ENCODE measurements around the gene ADPRS. TPM values are rescaled to one million over a fixed set of nuclear protein-coding genes. Genes with fewer than 3 reads are reported as not detected.

ADPRS gene
- total RNA-seq, 1 experiment from 2014 or later = 27.8 TPM

DNA sequence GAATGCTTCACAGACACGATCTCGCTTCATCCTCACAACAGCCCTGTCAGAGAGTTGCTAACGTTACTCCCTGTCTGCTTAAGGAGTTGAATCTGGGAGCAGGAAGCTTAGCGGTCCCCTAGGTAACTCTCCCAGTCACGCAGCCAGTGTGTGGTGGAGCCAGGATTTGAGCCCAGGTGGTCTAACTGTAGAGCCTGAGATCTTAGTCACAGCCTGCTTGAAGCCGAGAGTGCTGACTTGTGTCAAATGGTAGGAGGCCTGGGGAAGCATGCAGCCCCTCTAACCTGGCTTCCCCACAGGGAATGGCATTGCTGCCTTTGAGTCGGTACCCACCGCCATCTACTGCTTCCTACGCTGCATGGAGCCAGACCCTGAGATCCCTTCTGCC, 4.1 kb downstream of the ADPRS start:
- Histone ChIP-seq H2BK12ac (ENCODE audit: insufficient read length, low read depth, low read length) (no peak overlapping the region), H2BK5ac (ENCODE audit: insufficient read length, low read length) (no peak overlapping the region), H3K79me1 (ENCODE audit: insufficient read depth, low read depth, low read length, poor library complexity, severe bottlenecking) (no peaks in the 10 kb centered on the region), H2BK20ac (ENCODE audit: low read depth, low read length, poor library complexity, severe bottlenecking) (no peak overlapping the region), H3K4me2 (ENCODE audit: insufficient read depth, insufficient read length, low read length) (no peak overlapping the region), H2BK15ac (ENCODE audit: low read depth, low read length) (no peak overlapping the region), H4K8ac (replicated peaks; ENCODE audit: insufficient read length, low read depth, low read length) (no peak overlapping the region), H3K56ac (ENCODE audit: insufficient read length, low read depth, low read length) (no peak overlapping the region), H3K14ac (ENCODE audit: insufficient read depth, low read length) (no peak overlapping the region), H3K79me2 (ENCODE audit: insufficient read depth, low read length) (peaks cover 2% of the 10 kb centered on the region; the same call in 1 of the 2 replicates), H3K18ac (ENCODE audit: insufficient read length, low read depth, low read length) (no peak overlapping the region), H3K9ac (ENCODE audit: extremely low read depth, insufficient read length, low read length) (no peak overlapping the region), H4K91ac (ENCODE audit: insufficient read length, low read depth, low read length) (no peak overlapping the region), H2AFZ (ENCODE audit: low read length) (no peak overlapping the region), H3K23me2 (ENCODE audit: insufficient read length, low read depth, low read length, poor library complexity, severe bottlenecking) (peaks cover 6% of the 10 kb centered on the region), H3K9me3 (ENCODE audit: control insufficient read depth, low read depth, low read length) (no peaks in the 10 kb centered on the region), H2BK120ac (ENCODE audit: low read depth, low read length, poor library complexity, severe bottlenecking) (no peak overlapping the region), H3K23ac (ENCODE audit: insufficient read length, low read depth, low read length) (no peak overlapping the region), H3K4ac (ENCODE audit: low read depth, low read length) (no peak overlapping the region), H2AK5ac (ENCODE audit: insufficient read length, low read length) (no peak overlapping the region), H3K27me3 (ENCODE audit: insufficient read depth, low read length) (no peaks in the 10 kb centered on the region), H3K4me1 (ENCODE audit: insufficient read depth, low read length) (no peaks in the 10 kb centered on the region), H4K20me1 (ENCODE audit: control insufficient read depth, insufficient read depth, insufficient read length) (no peaks in the 10 kb centered on the region), H3K27ac (ENCODE audit: insufficient read length, low read depth, low read length) (no peak overlapping the region), H3T11ph (ENCODE audit: low read length) (no peak overlapping the region), H4K5ac (ENCODE audit: insufficient read length, low read depth, low read length) (no peak overlapping the region)
- peaks cover 21 to 46% (median 40%) of the 10 kb centered on the region in 3 experiments; a peak in 6 of 7 replicates for H3K36me3 Mint-ChIP-seq (ENCODE audit: insufficient read depth in 1 of 3, low read depth in 3 of 3)
- no peak overlapping the region for H3K27ac Mint-ChIP-seq
- H3K27me3 Mint-ChIP-seq (ENCODE audit: low read depth) = no peaks in the 10 kb centered on the region
- H3K9me3 Mint-ChIP-seq = no peaks in the 10 kb centered on the region; a peak in 1 of 5 replicates
- H3K4me3 Mint-ChIP-seq = no peak overlapping the region
- peaks cover 22 to 26% of the 10 kb centered on the region in 2 experiments for H3K4me1 Mint-ChIP-seq
- TF ChIP-seq, protein P1, sequence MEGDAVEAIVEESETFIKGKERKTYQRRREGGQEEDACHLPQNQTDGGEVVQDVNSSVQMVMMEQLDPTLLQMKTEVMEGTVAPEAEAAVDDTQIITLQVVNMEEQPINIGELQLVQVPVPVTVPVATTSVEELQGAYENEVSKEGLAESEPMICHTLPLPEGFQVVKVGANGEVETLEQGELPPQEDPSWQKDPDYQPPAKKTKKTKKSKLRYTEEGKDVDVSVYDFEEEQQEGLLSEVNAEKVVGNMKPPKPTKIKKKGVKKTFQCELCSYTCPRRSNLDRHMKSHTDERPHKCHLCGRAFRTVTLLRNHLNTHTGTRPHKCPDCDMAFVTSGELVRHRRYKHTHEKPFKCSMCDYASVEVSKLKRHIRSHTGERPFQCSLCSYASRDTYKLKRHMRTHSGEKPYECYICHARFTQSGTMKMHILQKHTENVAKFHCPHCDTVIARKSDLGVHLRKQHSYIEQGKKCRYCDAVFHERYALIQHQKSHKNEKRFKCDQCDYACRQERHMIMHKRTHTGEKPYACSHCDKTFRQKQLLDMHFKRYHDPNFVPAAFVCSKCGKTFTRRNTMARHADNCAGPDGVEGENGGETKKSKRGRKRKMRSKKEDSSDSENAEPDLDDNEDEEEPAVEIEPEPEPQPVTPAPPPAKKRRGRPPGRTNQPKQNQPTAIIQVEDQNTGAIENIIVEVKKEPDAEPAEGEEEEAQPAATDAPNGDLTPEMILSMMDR (conservative IDR thresholded peaks at IDR 0.05) = no peak
- no peak for DNase-seq
- no CpG with 5 or more reads among the region's 9 CpGs for WGBS (ENCODE audit: extremely low coverage, insufficient read length, low lambda C conversion rate)
